Caco-2 (cell line): ENCODE data around the gene AXIN1. TPM values are rescaled to one million over a fixed set of nuclear protein-coding genes. Genes with fewer than 3 reads are reported as not detected.
A peak's percentile ranks its signal among the peaks of the same experiment; 100 is the strongest.
"Not testable (repeated sequence)": the region's sequence is repeated elsewhere in the genome, so short reads cannot be mapped to it uniquely, and the experiment has no call there.

Experiments used
- BruUV-seq: library from RNA; stranded (reverse); fragments of 400-500 nt; replicated peaks from 2 replicates; lab custom pipeline; 2021; lab: Mats Ljungman, UMichigan
- CTCF ChIA-PET: fragments of 300-600 bp; sonication (Branson Sonifier 250); formaldehyde crosslinking; loops from one replicate; lab custom pipeline; 2022; ENCODE audit warnings: antibody characterized with exemption; lab: Charles Lee
- POLR2A ChIA-PET: fragments of 300-600 bp; sonication (Branson Sonifier 250); formaldehyde crosslinking; loops from one replicate; lab custom pipeline; 2022; ENCODE audit warnings: antibody characterized with exemption; lab: Charles Lee
- DNase-seq, 2 experiments: peaks; one replicate each; pipeline versions ENCODE4 v3.0.0 to v3.0.0-alpha.2; 2020 to 2022
- H3K27me3 ChIP-seq: replicated peaks from 2 replicates; pipeline ENCODE4 v1.6.0; 2011; ENCODE audit warnings: low read length; ENCODE audit not compliant: control insufficient read depth, insufficient read depth
- H3K36me3 ChIP-seq: 2 replicates; pipeline ENCODE4 v1.5.1; 2011; ENCODE audit warnings: low read length; ENCODE audit not compliant: control insufficient read depth, insufficient read depth
- H3K4me1 ChIP-seq: fragments of 250-450 bp; sonication (Bioruptor Pico); 2 replicates; pipeline ENCODE4 v1.5.1; 2020; ENCODE audit warnings: mild to moderate bottlenecking
- H3K4me3 ChIP-seq: 2 replicates; pipeline ENCODE4 v1.5.1; 2011; ENCODE audit warnings: low read depth, mild to moderate bottlenecking, control low read depth, low read length
- H3K9me3 ChIP-seq: fragments of 250-450 bp; sonication (Bioruptor Pico); 2 replicates; pipeline ENCODE4 v1.5.1; 2020; ENCODE audit warnings: mild to moderate bottlenecking, moderate library complexity
- H3K27ac Mint-ChIP-seq: one replicate; pipeline ENCODE4 v1.8.0; 2022; ENCODE audit warnings: mixed read lengths; ENCODE audit not compliant: unreplicated experiment
- H3K27me3 Mint-ChIP-seq: one replicate; pipeline ENCODE4 v1.8.0; 2022; ENCODE audit warnings: mixed read lengths; ENCODE audit not compliant: insufficient read depth, unreplicated experiment
- H3K36me3 Mint-ChIP-seq: one replicate; pipeline ENCODE4 v1.8.0; 2022; ENCODE audit warnings: mild to moderate bottlenecking, mixed read lengths; ENCODE audit not compliant: insufficient read depth, unreplicated experiment
- H3K4me1 Mint-ChIP-seq: one replicate; pipeline ENCODE4 v1.8.0; 2022; ENCODE audit warnings: low read depth, mixed read lengths; ENCODE audit not compliant: unreplicated experiment
- H3K4me3 Mint-ChIP-seq: one replicate; pipeline ENCODE4 v1.8.0; 2022; ENCODE audit warnings: mild to moderate bottlenecking, moderate library complexity, mixed read lengths; ENCODE audit not compliant: unreplicated experiment
- H3K9me3 Mint-ChIP-seq: one replicate; pipeline ENCODE4 v1.8.0; 2022; ENCODE audit warnings: mixed read lengths; ENCODE audit not compliant: unreplicated experiment
- CTCF ChIP-seq, 2 experiments: fragments of 200-600 bp in 1 of 2; IDR thresholded peaks; 1 replicate in 1 of 2; 2 replicates in 1 of 2; pipeline versions ENCODE4 v1.5.1 to v1.8.0; 2011 to 2022; ENCODE audit warnings: antibody characterized with exemption in 1 of 2, control low read depth in 1 of 2, inconsistent platforms in 1 of 2, low read depth in 1 of 2, low read length in 1 of 2, mild to moderate bottlenecking in 1 of 2, moderate library complexity in 1 of 2; ENCODE audit not compliant: insufficient read depth in 1 of 2, severe bottlenecking in 1 of 2, unreplicated experiment in 1 of 2
- intact Hi-C: fragments of 100-400 bp; cut with micrococcal nuclease; formaldehyde crosslinking; loops from one replicate; pipeline ENCODE4 v1.10.0; 2022; ENCODE audit not compliant: unreplicated experiment
- total RNA-seq: library from RNA; stranded (reverse); gene quantifications from 2 replicates; pipeline ENCODE4 v1.2.3, GENCODE V29; 2022

Gene AXIN1
- total RNA-seq, 1 experiment from 2014 or later = 34.5 TPM

GRCh38 chr16:389352-389751, 36.8 kb upstream of the AXIN1 start:
- no peaks in the 10 kb centered on the region for H3K27me3 ChIP-seq
- Mint-ChIP-seq H3K4me1 (peaks cover 20% of the 10 kb centered on the region), H3K27ac (peak overlapping the region; percentile 79), H3K36me3 (peaks cover 4% of the 10 kb centered on the region), H3K4me3 (no peak overlapping the region), H3K27me3 (no peaks in the 10 kb centered on the region), H3K9me3 (no peaks in the 10 kb centered on the region)
- POLR2A ChIA-PET = interaction anchor here (0.6 kb wide), 1 partner anchor 102 kb away, joined by 3 read pairs; no protein-coding TSS in a partner anchor
- intact Hi-C loops = loop anchor here (5.0 kb wide), 1 partner anchor 108 kb away; no protein-coding TSS in a partner anchor
- TF ChIP-seq CTCF (IDR thresholded peaks at IDR 0.05; ENCODE audit: insufficient read depth in 1 of 2, low read depth in 1 of 2, low read length in 1 of 2, severe bottlenecking in 1 of 2, unreplicated experiment in 1 of 2) = no peak
- no peak overlapping the region for H3K4me3 ChIP-seq
- H3K36me3 ChIP-seq = no peaks in the 10 kb centered on the region
- BruUV-seq = no TSS peak
- H3K9me3 ChIP-seq = 0 out of 2 replicates have a peak, but pooled peaks cover 3% of the 10 kb centered on the region
- H3K4me1 ChIP-seq = peaks cover 18% of the 10 kb centered on the region
- peak in 1 of 2 experiments; percentile 34 for DNase-seq
- CTCF ChIA-PET = no interaction called here

GRCh38 chr16:387761-388666, 35.5 kb upstream of the AXIN1 start:
- H3K27me3 ChIP-seq, H3K9me3 ChIP-seq, H3K36me3 ChIP-seq, H3K36me3 Mint-ChIP-seq, H3K9me3 Mint-ChIP-seq, BruUV-seq, POLR2A ChIA-PET, H3K27me3 Mint-ChIP-seq: not testable (repeated sequence)
- intact Hi-C loops = loop anchor here (5.0 kb wide), 1 partner anchor 109 kb away; no protein-coding TSS in a partner anchor
- H3K4me3 ChIP-seq = 0 out of 2 replicates have a peak overlapping the region, but pooled peaks have one; percentile 15
- Mint-ChIP-seq H3K4me1 (peaks cover 20% of the 10 kb centered on the region), H3K27ac (peak overlapping the region; percentile 79), H3K4me3 (peak overlapping the region; percentile 56)
- peak; percentile 46 to 75 for DNase-seq
- CTCF ChIA-PET = interaction anchor here (0.7 kb wide), 1 partner anchor 8 kb away, joined by 3 read pairs; no protein-coding TSS in a partner anchor
- H3K4me1 ChIP-seq = peaks cover 18% of the 10 kb centered on the region
- TF ChIP-seq CTCF (IDR thresholded peaks at IDR 0.05; ENCODE audit: insufficient read depth in 1 of 2, low read depth in 1 of 2, low read length in 1 of 2, severe bottlenecking in 1 of 2, unreplicated experiment in 1 of 2) = peak in 1 of 2 experiments; percentile 27

GRCh38 chr16:386641-387156, 34.2 kb upstream of the AXIN1 start:
- Histone ChIP-seq H3K9me3 (no peaks in the 10 kb centered on the region), H3K27me3 (no peaks in the 10 kb centered on the region), H3K36me3 (no peaks in the 10 kb centered on the region; the same call in 1 of the 2 replicates), H3K4me1 (peaks cover 18% of the 10 kb centered on the region), H3K4me3 (no peak overlapping the region)
- intact Hi-C loops = loop anchor here (5.0 kb wide), 1 partner anchor 111 kb away; no protein-coding TSS in a partner anchor
- no TSS peak for BruUV-seq
- TF ChIP-seq CTCF (IDR thresholded peaks at IDR 0.05; ENCODE audit: insufficient read depth in 1 of 2, low read depth in 1 of 2, low read length in 1 of 2, severe bottlenecking in 1 of 2, unreplicated experiment in 1 of 2) = no peak
- ChIA-PET CTCF (interaction anchor here (0.6 to 1.0 kb wide), 6 partner anchors 15 to 184 kb away, joined by 3 to 9 read pairs (median 5); no protein-coding TSS in a partner anchor), POLR2A (no interaction called here)
- Mint-ChIP-seq H3K27me3 (no peaks in the 10 kb centered on the region), H3K9me3 (no peaks in the 10 kb centered on the region), H3K27ac (no peak overlapping the region), H3K36me3 (peaks cover 4% of the 10 kb centered on the region), H3K4me3 (no peak overlapping the region), H3K4me1 (peaks cover 20% of the 10 kb centered on the region)
- peak in 1 of 2 experiments; percentile 34 for DNase-seq
